NB4 (cell line): ENCODE measurements around the gene BIN1.

Source experiments
- TF ChIP-seq, protein P1 (sequence below): IDR thresholded peaks from one replicate; pipeline ENCODE4 v1.5.1; 2012; ENCODE audit warnings: low read depth, low read length
- TF ChIP-seq, protein P2 (sequence below): IDR thresholded peaks from 2 replicates; pipeline ENCODE4 v1.6.1; 2011; ENCODE audit warnings: low read depth, low read length

DNA sequence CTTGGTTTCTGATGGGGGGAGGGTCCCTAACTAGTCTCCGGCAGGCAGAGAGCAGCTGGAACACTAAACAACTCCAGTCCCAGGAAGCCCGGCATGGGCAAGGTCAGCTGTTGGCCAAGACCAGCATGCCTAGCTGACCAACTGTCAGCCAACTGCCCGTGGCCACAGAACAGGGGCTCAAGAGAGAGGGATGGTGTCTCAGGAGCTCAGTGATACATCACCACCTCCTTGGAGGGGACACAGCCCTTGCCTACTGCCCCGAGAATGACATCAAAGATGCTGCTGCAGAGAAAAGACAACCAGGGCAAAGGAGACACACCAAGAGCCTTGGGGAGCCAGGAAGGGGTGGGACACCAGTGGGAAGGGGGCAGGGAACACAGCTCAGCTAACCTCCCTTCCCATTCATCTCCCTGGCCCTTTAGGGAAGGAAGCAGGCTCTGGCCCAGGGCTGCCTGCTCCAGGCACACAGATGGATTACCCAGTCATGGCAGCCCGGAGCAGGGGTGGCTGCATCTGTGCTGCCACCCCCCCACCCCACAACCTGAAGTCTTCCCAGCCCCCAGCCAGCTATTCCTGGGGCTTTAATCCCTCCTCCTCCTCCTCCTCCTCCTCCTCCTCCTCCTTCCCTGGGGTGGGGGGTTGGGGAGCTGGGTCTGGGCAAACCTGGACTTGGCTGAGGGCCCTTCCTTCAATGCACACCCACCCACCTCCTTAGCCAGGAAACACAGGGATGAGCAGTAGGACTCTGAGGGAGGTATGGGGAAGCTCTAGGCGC, 1.9 kb downstream of the BIN1 start:
- TF ChIP-seq, protein P1, sequence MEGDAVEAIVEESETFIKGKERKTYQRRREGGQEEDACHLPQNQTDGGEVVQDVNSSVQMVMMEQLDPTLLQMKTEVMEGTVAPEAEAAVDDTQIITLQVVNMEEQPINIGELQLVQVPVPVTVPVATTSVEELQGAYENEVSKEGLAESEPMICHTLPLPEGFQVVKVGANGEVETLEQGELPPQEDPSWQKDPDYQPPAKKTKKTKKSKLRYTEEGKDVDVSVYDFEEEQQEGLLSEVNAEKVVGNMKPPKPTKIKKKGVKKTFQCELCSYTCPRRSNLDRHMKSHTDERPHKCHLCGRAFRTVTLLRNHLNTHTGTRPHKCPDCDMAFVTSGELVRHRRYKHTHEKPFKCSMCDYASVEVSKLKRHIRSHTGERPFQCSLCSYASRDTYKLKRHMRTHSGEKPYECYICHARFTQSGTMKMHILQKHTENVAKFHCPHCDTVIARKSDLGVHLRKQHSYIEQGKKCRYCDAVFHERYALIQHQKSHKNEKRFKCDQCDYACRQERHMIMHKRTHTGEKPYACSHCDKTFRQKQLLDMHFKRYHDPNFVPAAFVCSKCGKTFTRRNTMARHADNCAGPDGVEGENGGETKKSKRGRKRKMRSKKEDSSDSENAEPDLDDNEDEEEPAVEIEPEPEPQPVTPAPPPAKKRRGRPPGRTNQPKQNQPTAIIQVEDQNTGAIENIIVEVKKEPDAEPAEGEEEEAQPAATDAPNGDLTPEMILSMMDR, result no peak
- TF ChIP-seq, protein P2, sequence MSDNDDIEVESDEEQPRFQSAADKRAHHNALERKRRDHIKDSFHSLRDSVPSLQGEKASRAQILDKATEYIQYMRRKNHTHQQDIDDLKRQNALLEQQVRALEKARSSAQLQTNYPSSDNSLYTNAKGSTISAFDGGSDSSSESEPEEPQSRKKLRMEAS, result no peak
